Mucosa of gallbladder (tissue), 1 donor: ENCODE measurements around the gene TLK1. TPM values are rescaled to one million over a fixed set of nuclear protein-coding genes. Genes with fewer than 3 reads are reported as not detected.

Source experiments
- DNase-seq: peaks from one replicate; pipeline ENCODE4 v3.0.0-alpha.2; 2020; ENCODE audit warnings: low spot score
- total RNA-seq: library from RNA; stranded (reverse); gene quantifications from one replicate; pipeline ENCODE4 v1.2.1, GENCODE V29; 2021
- donor health status: DM: no; HTN: no; CAD: no.

Gene TLK1
- total RNA-seq, 1 donor from 2014 or later = 75.4 TPM

- DNase-seq = no peak
These were observed 193.1 kb downstream of the TLK1 start for GRCh38 chr2:170967553-170967952.

GRCh38 chr2:170966648-170967396 lies 193.9 kb downstream of the TLK1 start:
- no peak for DNase-seq

- DNase-seq = no peak
These were observed 195.1 kb downstream of the TLK1 start for GRCh38 chr2:170965446-170966225.

GRCh38 chr2:170963386-170963785 lies 197.3 kb downstream of the TLK1 start:
- DNase-seq = no peak

GRCh38 chr2:170953941-170954340 lies 206.8 kb downstream of the TLK1 start:
- no peak for DNase-seq

- no peak for DNase-seq
These were observed 210.4 kb downstream of the TLK1 start for GRCh38 chr2:170950221-170950761.

GRCh38 chr2:170949415-170949814 lies 211.3 kb downstream of the TLK1 start:
- DNase-seq = no peak

GRCh38 chr2:170944545-170944944 lies 216.1 kb downstream of the TLK1 start:
- no peak for DNase-seq

- DNase-seq = no peak
These were observed 217.1 kb downstream of the TLK1 start for GRCh38 chr2:170943596-170943995.

GRCh38 chr2:170943041-170943440 lies 217.7 kb downstream of the TLK1 start:
- no peak for DNase-seq

GRCh38 chr2:170942615-170943014 lies 218.1 kb downstream of the TLK1 start:
- no peak for DNase-seq

Other genes starting within 250 kb of the TLK1 start
- 71.9 TPM for gene GORASP2, start 231.6 kb downstream of the TLK1 start, total RNA-seq